ENCODE measurements around the gene SIRT4.
A peak's percentile ranks its signal among the peaks of the same experiment; 100 is the strongest.
"Not testable (repeated sequence)": the region's sequence is repeated elsewhere in the genome, so short reads cannot be mapped to it uniquely, and the experiment has no call there.

Gene SIRT4, protein sequence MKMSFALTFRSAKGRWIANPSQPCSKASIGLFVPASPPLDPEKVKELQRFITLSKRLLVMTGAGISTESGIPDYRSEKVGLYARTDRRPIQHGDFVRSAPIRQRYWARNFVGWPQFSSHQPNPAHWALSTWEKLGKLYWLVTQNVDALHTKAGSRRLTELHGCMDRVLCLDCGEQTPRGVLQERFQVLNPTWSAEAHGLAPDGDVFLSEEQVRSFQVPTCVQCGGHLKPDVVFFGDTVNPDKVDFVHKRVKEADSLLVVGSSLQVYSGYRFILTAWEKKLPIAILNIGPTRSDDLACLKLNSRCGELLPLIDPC

DNA sequence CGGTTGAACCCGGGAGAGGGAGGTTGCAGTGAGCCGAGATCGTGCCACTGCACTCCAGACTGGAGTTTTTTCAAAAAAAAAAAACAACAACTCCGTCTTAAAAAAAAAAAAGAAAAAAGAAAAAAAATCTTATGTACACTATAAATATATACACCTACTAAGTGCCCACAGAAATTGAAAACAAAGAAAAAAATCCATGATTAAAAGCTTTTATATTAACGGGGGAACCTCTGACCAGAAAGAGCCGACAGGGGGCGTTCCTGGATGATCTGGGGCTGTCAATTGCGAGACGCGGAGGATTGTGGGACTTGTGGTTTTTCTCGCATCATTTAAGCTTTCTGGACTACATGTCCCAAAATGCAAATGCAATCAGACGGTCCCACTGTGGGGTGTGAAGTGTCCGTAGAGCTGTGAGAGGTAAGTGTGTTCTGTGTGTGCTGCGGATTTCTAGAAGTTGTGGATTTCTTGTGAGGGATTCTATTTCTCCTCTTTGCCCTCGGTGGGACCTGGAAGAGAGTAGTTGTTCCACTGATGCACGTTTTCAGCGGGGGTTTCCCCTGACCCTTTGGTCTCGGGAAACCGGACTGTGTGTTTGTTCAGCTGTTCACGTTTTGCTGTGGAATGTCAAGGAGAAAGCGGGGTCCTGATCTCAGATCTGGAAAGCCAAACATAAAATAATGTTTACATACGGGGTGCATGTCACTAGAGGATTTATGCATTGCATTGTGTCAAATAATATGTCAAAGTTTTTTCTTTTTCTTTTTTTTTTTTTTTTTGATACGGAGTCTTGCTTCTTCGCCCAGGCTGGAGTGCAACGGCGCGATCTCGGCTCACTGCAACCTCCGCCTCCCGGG, at the start of gene SIRT4:
Gene SIRT4, plus strand, starts transcription at position 360 of the 854 bp plus-strand sequence. CDS start 1,241 bp downstream, outside the sequence.
- DNase-seq (ENCODE audit: low read depth in 2 of 2): peak; percentile 76 to 79

DNA sequence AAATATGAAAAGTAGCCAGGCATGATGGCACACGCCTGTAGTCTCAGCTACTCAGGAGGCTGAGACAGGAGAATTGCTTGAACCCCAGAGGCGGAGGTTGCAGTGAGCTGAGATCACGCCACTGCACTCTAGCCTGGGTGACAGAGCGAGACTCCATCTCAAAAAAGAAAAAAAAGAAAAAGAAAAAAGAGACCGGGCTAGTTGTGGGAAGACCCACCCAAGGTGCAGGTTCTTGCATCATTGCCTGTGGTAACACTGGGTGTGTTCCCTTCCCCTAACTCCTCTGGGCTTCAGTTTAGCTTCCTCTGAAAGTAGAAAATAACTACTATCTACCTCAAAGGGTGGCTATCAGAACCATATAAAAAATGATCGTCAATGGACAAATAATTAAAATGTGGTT, 48.8 kb upstream of the SIRT4 start:
- DNase-seq (ENCODE audit: low read depth in 2 of 2): not testable (repeated sequence)

DNA sequence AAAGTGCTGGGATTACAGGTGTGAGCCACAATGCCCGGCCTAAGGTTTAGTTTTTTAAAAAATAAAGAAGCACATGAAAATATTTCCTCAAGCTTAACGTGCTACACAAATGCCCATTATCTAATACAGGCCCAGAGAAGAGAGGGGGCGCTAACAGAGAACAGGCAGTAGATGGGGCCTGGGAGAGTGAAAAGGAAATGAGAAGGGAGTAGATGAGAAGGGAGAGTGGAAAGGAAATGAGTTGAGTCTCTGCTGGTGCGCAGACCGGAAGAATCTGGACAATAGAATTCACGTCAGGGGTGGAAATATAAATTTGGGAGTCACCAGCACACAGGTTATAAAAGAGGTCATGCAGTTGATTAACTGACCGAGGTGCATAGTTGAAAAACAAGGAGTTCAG, 47.3 kb upstream of the SIRT4 start:
- DNase-seq (ENCODE audit: low read depth in 2 of 2): no peak

DNA sequence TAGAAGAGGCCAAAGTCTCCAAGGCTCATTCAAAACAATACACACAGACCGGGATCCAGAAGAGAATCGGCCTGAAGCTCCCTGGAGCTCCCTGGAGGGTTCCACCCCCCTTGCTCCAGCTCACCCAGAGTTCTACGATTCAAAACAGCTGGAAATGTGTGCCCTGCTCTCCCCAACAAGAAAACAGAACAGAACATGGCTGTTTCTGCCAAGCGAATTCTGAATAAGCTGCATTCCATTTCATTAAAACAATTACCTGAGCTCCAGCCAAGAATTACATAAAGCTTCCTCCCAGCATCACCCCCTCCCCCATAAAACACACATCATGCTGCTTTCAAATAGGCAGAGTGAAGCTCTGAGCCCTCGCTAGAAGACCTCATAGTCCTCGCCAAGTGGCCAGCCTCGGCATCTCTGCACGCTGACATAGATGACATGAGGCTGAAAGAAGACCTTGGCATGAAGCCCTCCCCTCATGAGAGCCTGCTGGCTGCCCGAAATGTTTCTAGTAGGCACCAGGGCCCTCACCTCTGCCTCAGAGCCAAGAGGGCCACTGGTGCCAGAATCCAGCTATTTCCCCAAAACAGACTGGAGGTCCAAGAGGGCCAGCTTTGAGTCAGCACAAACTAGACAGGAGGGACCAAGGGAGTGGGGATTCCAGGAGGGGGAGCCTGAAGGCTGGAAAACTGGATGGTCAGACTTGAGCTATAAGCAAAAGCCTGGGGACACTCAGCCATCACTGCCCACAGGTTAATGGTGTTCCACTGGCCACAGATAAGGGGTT, 44.9 kb upstream of the SIRT4 start:
- no peak for DNase-seq (ENCODE audit: low read depth in 2 of 2)

DNA sequence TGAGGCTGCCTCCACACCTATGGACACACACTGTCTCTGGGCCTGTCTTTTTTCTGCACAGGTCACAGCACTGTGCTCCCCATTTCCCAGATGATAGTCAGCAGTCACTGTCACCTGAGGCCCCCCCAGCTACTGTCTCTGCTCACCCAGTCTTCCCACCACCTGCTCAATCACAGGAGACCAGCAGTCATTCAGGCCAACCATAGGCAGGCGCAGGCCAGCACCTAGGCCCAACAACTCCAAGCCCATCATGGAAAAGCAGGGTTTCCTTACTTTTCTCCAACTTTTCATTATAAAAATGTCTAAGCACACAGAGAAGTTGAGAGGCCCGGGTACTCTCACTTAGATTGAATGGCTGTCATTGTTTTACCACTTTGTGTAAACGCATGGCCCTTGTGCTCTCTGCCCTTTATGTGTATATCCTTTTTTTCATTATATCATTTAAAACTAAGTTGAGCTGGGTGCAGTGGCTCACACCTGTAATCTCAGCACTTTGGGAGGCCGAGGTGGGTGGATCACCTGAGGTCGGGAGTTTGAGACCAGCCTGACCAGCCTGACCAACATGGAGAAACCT, 43.7 kb upstream of the SIRT4 start:
- DNase-seq (ENCODE audit: low read depth in 2 of 2): no peak

DNA sequence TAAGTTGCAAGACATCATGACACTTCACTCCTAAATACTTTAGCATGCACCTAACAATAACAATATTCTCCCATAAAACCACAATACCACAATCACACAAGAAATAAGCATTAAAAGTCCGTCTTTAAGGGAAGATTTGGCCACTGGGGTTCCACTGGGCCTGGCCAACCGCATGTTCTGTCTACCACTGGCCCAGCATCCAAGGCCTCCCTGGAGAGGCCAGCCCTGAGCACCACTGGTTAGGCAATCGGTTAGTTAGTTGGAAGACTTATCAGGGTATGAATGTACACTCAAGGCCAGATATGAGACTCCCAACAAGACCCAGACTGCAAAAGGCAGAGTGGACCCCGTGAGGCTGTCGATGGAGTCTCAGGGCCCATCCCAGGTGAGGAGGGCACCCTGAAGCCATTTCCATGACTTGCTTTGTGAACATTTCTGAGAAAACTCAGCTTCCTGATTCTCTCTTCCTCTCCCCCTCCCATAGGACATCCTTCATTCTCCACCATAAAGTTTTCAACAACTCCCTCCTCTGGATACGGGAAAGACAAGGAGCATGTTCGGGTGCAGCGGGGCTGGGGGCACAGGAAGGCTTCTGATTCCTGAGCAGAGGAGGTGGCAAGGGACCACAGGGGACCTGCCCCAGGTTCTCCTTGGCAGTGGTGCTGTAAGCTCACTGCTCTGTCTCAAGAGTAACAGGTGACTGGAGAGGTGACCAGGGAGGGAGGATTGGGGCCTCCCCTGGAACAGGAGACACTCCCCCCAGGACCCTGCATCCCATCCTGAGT, 42.5 kb upstream of the SIRT4 start:
- no peak for DNase-seq (ENCODE audit: low read depth in 2 of 2)

DNA sequence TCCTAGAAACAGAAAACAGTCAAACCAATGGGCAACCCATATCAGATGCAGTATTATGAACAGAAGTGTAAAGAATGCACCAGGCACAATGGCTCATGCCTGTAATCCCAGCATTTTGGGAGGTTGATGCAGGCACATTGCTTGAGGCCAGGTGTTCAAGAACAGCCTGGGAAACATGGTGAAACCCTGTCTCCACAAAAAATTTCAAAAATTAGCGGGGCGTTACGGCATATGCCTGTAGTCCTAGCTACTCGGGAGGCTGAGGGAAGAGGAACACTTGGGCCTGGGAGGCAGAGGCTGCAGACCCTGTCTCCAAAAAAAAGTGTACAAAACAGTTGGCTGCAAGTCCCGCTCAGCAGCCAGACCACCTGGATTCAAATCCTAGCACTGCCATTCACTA, 41.5 kb upstream of the SIRT4 start:
- no peak for DNase-seq (ENCODE audit: low read depth in 2 of 2)

DNA sequence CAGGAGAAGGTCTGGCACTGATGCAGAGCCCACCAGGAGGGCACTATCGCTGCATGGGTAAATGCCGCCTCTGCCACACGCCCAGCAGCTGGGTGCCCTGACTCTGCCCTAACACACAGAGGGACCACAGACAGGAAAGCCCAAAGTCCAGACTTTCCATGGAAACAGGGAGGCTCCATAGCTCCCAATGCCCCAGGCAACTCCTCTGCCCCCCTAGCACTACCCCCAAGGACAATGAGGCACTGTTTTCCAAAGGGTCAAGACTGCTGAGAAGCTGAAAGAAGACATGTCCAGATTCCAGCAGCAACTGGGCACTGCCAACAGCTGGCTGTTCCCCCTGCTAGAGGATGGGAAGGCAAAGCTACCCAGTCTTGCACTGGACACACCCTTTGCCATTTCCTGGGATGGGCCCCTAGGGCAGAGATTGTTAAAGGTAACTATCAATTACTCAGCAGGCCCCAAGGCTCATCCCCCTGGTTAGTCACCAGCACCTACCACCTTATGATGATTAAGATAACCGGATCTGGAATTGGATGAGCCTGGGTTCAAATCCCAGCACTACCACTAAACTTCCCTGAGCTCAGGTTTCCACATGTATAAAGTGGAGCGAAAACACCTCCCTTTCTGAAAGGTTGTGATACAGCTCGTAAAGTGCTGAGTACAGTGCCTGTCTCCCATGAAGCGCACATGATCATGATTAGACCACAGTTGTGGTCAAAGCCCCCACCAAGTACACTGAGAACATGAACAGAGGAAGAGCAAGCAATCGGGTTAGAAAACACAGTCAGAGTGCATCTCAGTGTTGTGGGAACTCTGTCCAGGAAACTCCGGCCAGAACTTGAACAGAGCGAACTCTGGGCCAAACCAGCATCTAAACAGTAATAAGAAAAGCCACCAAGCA, 39.9 kb upstream of the SIRT4 start:
- DNase-seq (ENCODE audit: low read depth in 2 of 2): no peak

DNA sequence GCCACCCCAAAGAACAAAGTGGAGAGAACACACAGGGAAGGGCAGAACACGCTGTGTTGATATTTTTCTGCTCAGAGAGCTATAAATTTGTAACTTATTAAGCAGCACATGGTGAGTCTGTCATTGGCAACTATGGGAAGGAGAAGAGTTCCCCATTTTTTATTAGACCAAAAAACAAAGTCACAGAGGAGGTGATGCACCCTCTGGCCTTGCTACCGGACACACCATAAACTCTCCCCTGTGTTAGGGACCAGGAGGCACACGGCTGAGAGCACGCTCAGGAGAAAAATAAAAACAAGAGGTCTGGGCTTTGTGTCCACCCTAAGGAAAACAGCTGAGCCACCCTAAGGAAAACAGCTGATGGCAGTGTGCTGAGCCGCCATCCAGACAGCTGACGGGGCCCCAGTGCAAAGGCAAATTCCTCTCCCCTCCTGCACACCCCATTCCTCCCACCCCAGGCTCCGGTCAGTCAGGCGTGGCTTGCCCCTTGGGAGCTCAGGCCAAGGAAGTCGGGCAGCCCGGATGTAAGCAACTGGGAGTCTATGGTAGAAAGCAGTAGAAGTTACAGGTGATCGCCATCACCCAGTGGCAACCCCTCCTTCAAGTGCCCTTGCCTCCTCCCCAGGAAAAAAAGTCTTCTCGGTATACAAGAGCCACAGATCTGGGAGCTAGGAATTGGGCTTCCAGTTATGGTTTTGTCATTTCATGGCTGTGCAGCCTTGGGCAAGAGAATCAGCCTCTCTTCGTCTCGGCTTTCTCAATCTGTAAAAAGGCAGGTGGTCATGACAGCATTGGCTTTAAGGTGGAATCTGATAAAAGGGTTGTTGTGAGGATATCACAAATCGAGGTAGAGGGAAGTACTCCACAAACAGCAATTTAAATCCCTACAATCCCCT, 39.0 kb upstream of the SIRT4 start:
- no peak for DNase-seq (ENCODE audit: low read depth in 2 of 2)

DNA sequence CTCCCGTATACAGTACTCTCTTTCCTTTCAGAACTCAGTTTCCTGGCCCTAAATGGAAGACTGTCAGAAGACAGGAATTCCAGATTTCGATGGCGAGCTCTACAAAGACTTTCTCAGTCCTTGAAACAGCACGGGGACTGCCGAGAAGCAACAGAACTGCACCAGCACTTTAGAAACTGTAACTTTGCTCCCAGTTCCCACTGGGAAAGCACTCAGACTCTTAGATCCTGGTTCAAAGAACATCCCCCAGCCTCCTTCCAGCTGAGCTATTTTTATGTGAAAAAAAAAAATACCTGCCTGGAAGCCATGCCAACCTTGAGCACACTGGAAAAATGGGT, 38.4 kb upstream of the SIRT4 start:
- DNase-seq (ENCODE audit: low read depth in 2 of 2): no peak

DNA sequence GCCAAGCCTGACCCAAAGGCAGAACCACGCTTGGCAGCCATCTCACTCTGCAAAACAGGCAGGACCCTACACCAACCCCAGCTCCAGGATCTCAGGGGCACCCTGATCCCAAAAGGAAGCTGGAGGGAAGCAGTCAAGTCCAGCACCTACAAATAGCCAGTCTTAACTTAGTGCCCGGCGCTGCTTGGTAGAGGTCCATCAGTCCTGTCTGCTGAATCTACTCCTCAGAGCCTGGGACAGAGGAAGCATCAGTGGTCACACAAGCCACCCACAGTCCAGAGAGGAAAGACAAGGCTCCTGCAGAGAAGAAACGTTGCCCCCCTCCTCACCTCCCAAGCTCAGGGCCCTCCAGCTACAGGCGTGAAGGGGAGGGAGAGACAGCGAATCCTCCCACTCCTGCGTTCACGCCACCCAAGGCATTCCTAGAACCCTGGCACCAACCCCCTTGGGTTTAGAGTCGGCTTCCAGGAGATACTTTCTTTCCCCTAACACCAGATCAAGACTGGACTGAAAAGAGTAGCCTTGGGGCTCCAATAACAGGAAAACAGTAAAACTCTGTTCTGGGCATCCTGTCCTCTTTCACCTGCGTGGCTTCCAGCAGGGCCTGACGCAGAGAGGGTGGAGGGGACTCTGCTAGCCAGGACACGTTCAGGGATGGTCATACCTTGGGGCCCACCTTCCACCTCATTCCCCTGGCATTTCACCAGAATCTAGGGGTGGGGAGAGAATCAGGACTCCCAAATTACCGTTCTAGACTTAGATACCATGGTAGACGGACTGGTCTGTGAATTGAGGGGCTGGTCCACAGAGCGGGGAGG, 37.8 kb upstream of the SIRT4 start:
- DNase-seq (ENCODE audit: low read depth in 2 of 2): no peak

DNA sequence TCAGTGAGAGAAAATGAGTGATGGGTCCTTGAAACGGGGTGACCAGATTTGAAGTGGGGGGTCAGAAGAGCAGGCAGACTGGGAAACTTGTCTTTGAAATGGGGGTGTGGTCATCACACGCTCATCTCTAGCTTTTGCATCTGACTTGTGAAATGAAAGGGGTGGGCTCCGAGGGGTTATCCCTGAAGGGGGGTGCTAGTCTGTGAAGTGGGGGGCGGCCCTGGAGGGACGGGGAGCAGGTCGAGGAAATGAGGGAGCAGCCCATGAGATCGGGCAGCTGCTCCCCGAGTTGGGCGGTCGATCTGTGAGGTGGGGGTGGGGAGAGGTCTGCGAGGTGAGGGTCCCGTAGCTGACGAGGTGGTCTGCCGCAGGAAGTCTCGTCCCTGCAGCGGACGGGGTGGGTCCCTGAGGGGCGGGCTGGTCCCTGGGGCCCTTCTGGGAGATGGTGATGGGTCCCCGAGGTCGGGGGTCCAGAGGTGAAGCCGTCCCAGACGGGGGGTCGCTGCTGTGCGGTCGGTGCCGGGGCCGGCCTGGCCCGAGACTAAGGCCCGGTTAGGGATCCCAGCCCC, 37.1 kb upstream of the SIRT4 start:
- DNase-seq (ENCODE audit: low read depth in 2 of 2): no peak

DNA sequence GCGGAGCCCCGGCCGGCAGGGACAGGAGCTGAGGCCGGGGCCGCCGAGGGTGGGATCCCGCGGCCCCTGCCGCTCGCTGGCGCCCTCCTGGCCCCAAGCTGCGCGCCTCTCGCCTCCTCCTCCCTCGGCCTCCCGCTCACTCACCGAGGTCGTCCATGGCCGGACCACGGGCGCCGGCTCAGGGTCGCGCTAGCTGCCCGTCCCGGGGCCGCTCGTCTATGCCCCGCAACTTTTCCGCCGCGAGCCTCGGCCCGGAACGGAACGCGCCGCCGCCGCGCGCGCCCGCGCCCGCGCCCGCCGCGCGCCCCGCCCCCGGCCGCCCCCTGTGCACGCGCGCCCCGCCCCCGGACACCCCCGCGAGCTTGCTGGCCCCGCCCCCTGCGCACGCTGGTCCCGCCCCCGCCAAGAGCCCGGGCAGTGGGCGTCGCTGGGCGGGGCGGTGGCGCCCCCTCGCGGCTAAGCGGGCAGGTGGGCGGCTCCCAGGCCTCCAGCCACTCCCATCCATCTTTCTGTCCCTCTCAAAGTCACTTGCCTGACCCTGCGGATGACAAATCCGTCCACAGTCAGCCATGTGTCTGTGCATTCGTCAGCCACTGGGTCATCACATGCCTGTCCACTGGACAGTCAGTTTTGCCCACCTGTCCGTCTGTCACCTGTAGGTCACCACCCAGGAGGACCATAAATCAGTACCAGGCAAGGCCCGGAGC, 36.5 kb upstream of the SIRT4 start, which contains the start of gene PXN:
Gene PXN, minus strand, starts transcription at position 258 of the 707 bp plus-strand sequence. Its CDS starts 101 bp downstream, at position 157.
- DNase-seq (ENCODE audit: low read depth in 2 of 2): peak; percentile 83 to 91

DNA sequence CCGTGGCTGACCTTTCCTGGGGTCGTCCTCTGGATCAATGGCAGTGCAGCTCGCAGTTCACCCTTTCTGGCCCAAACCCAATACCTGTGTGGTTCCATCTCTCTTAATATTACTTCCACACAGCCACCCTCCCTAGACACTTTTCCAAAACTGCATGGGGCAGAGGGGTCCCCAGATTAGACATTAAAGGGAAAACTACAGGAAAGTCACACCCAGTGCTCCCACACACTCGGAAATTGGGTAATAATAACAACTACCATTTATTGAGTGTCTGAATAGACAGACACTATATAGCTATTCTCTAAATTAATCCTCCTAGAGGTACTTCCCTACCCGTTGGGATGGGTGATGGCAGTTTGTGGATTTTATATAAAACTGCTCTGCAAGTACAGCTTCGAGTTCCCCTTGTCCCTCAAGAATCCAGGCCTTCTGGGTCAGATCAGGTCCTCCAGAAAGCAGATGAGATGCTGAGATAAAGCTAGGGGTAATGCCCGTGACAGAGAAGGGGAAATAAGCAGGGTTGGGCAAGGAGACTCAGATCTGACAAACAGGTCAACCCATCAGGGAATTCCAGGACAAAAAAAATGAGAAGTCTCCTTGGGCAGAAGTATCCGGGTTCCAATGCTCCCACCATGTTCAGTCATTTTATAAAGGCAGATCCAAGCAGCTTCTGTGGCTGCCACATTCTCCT, 35.8 kb upstream of the SIRT4 start:
- DNase-seq (ENCODE audit: low read depth in 2 of 2): no peak

DNA sequence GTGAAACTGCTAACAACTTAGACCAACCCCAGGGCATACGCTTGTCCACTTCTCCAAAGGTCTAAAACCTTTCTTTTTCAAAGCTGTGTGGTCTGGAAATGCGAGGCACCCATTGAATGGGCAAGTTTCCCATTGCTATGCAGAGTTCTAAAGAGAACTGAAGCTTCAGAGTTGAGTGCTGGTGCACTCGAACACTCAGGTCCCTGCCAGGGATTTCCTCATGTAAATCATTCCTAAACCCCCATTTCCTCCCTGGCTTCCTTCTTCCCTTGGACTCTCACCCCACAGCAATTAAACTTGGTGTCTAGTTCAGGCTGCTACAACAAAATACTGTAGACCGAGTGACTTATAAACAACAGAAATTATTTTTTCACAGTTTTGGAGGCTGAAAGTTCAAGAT, 34.4 kb upstream of the SIRT4 start:
- DNase-seq (ENCODE audit: low read depth in 2 of 2): no peak

DNA sequence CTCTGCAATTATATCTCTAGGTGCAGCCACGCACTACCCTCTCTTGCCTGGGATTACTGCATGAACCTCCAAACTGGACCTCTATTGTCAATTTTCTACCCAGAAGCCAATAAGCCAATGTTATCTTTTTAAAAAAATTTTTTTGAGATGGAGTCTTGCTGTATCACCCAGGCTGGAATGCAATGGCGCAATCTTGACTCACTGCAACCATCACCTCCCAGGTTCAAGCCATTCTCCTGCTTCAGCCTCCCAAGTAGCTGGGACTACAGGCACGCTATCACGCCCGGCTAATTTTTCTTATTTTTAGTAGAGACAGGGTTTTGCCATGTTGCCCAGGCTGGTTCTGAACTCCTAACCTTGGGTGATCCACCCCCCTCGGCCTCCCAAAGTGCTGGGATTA, 25.4 kb upstream of the SIRT4 start:
- no peak for DNase-seq (ENCODE audit: low read depth in 2 of 2)
